Uterus (tissue), 4 donors: Measurements from ENCODE around the gene RAPGEF3. TPM values are rescaled to one million over a fixed set of nuclear protein-coding genes. Genes with fewer than 3 reads are reported as not detected.

ENCODE experiments used
- DNase-seq, 2 donors: peaks; one replicate each; pipeline ENCODE4 v3.0.0-alpha.2; 2019 to 2020
- H3K27ac ChIP-seq, 2 donors: fragments of 200-600 bp; sonication (generic); 1 replicate in 1 of 2; 2 replicates in 1 of 2; pipeline ENCODE4 v1.5.1; 2016 to 2018
- H3K27me3 ChIP-seq, 2 donors: fragments of 200-600 bp; sonication (generic); one replicate each; pipeline ENCODE4 v1.5.1; 2018 to 2019; ENCODE audit warnings: control low read depth in 1 of 2
- H3K36me3 ChIP-seq, 2 donors: fragments of 200-600 bp; sonication (generic); one replicate each; pipeline ENCODE4 v1.5.1; 2019; ENCODE audit warnings: control low read depth in 1 of 2
- H3K4me1 ChIP-seq, 2 donors: fragments of 200-600 bp; sonication (generic); one replicate each; pipeline ENCODE4 v1.5.1; 2018 to 2019; ENCODE audit warnings: control low read depth in 1 of 2
- H3K4me3 ChIP-seq, 2 donors: fragments of 200-600 bp; sonication (generic); 1 replicate in 1 of 2; 2 replicates in 1 of 2; pipeline ENCODE4 v1.5.1; 2018 to 2019; ENCODE audit warnings: mild to moderate bottlenecking in 1 of 2
- H3K9me3 ChIP-seq, 2 donors: fragments of 200-600 bp; sonication (generic); one replicate each; pipeline ENCODE4 v1.5.1; 2019; ENCODE audit warnings: control low read depth in 1 of 2
- POLR2A ChIP-seq, 2 donors: fragments of 450-650 bp; IDR thresholded peaks; one replicate each; pipeline ENCODE4 v1.6.1; 2016; ENCODE audit warnings: antibody characterized with exemption in 2 of 2, mild to moderate bottlenecking in 1 of 2, moderate library complexity in 1 of 2
- intact Hi-C: fragments of 100-400 bp; cut with DNase I; formaldehyde crosslinking; loops from one replicate; pipeline ENCODE4 v1.15.1; 2023; ENCODE audit warnings: low total_unique reads
- total RNA-seq, 4 donors: library from RNA; depleted of rRNA in 3 of 4; stranded (reverse); fragments of >200 nt in 3 of 4; gene quantifications; one replicate each; pipeline versions ENCODE4 v1.1.0 to v1.2.4, GENCODE V29; 2014 to 2023
- TF ChIP-seq, protein P1 (sequence below), 4 experiments: fragments of 200-600 bp in 2 of 4; fragments of 450-650 bp in 2 of 4; sonication (generic) in 2 of 4; IDR thresholded peaks; one replicate each; pipeline ENCODE4 v1.5.1; 2016 to 2019; ENCODE audit warnings: antibody characterized with exemption in 4 of 4, mild to moderate bottlenecking in 2 of 4, moderate library complexity in 1 of 4
- donor health status: DM: yes; HTN: yes; CAD: no.

The RAPGEF3 gene
- total RNA-seq, 4 donors from 2014 or later: 13.5 to 105 (median 48.7) TPM

DNA sequence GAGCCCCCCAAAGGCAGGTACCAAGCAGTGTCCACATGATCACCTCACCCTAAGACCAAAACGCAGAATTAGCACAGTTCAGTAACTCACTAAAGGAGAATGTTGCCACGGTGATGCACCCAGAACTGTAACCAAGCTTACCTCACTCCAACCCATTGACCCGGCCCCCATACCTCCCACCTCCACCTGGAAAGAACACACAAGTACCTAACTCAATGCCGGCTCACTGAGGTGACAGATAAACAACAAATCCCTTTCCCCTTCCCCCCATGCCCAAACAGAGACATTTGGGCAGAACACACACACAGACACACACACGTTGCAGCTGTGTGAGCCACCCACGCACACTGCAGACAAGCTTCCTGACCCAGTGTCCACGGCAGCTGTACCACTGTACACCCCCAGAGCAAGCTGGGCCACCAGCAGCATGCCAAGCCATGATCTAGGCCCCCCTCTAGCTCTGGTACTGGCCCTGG is 1.3 kb downstream of the RAPGEF3 start:
- intact Hi-C loops: no loop called here
- peak overlapping the region; percentile 77 to 86 for H3K27ac ChIP-seq
- peak overlapping the region; percentile 51 to 60 for H3K4me3 ChIP-seq

DNA sequence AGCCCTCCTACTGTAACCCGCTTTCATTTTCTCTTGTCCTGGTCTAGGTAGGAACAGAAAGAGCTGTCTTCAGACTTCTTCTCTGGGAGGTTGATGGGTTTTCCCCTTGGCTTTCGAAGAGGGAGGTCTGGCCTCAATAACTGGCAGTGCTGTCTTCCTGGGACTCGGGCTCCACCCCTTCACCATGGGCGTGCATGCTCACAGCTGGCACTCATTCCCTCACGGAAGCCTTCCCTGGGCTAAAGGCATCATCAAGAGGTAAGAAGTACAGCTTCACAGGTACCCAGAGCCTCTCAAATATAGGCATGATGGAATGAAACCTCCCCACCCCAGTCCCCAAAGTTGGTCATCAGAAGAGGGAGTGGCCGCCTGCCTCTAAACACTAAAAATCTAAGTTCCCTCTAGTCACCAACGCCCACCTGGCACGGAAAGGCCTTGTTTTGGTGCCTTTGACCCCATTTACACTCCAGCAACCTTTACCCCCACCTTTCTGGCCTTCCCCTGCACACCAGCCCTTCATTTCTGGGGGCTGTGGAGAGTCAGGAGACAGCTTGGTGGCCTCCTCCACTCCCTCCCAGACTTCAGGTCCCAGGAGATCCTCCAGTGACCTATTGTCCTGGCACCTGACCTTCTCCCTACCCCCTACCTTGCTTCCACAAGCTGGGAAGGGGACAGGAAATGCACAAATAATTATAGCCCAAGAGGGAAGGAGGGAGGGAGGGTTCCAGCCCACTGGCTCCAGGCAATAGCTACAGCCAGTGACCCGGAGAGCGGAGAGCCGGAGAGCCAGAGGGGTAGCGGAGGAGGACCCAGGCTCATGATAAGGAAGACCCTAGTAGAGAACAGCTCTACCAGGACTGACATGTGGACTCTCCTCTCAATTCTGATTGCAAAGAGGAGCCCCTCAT is 2.8 kb downstream of the RAPGEF3 start:
- Histone ChIP-seq H3K36me3 (no peaks in the 10 kb centered on the region), H3K4me3 (peak overlapping the region in 1 of 2 donors; percentile 5), H3K27me3 (no peaks in the 10 kb centered on the region), H3K9me3 (no peaks in the 10 kb centered on the region), H3K27ac (peak overlapping the region; percentile 35 to 39), H3K4me1 (peaks cover 0 to 3% of the 10 kb centered on the region in 2 donors)
- intact Hi-C loops: no loop called here
- no peak for TF ChIP-seq POLR2A (IDR thresholded peaks at IDR 0.05)
- TF ChIP-seq, protein P1, sequence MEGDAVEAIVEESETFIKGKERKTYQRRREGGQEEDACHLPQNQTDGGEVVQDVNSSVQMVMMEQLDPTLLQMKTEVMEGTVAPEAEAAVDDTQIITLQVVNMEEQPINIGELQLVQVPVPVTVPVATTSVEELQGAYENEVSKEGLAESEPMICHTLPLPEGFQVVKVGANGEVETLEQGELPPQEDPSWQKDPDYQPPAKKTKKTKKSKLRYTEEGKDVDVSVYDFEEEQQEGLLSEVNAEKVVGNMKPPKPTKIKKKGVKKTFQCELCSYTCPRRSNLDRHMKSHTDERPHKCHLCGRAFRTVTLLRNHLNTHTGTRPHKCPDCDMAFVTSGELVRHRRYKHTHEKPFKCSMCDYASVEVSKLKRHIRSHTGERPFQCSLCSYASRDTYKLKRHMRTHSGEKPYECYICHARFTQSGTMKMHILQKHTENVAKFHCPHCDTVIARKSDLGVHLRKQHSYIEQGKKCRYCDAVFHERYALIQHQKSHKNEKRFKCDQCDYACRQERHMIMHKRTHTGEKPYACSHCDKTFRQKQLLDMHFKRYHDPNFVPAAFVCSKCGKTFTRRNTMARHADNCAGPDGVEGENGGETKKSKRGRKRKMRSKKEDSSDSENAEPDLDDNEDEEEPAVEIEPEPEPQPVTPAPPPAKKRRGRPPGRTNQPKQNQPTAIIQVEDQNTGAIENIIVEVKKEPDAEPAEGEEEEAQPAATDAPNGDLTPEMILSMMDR (IDR thresholded peaks at IDR 0.05): no peak
- DNase-seq: no peak

More for the DNA sequence above, 1.3 kb downstream of the RAPGEF3 start:
- TF ChIP-seq, protein P1 (IDR thresholded peaks at IDR 0.05): no peak
- no peak for TF ChIP-seq POLR2A (IDR thresholded peaks at IDR 0.05)
- Histone ChIP-seq H3K9me3 (no peaks in the 10 kb centered on the region), H3K36me3 (no peaks in the 10 kb centered on the region), H3K27me3 (no peaks in the 10 kb centered on the region), H3K4me1 (peaks cover 0 to 3% of the 10 kb centered on the region in 2 donors)
- DNase-seq: no peak

DNA sequence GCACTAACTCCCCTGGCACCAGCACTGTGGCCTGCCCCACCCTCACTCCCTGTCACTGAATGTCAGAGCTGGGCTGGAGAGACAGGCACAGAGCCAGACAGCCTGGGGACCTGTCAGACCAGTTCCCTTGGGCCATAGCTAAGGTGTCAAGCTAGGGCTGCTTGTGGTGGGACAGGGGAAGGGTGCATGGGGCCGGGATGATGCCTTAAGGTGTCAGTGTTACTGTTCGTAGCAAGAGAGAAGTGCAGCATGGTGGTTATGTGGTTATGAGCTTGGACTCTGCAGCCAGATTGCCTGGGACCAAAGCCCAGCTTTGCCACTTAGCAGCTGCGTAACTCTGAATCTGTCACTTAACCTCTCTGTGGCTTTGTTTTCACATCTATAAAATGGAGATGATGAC is 3.8 kb downstream of the RAPGEF3 start:
- Histone ChIP-seq H3K4me1 (peaks cover 0 to 3% of the 10 kb centered on the region in 2 donors), H3K27ac (peak overlapping the region; percentile 41 to 56), H3K9me3 (no peaks in the 10 kb centered on the region), H3K27me3 (no peaks in the 10 kb centered on the region), H3K4me3 (no peak overlapping the region), H3K36me3 (no peaks in the 10 kb centered on the region)
- DNase-seq: no peak
- TF ChIP-seq, protein P1 (IDR thresholded peaks at IDR 0.05): no peak
- TF ChIP-seq POLR2A (IDR thresholded peaks at IDR 0.05): no peak
- intact Hi-C loops: no loop called here

DNA sequence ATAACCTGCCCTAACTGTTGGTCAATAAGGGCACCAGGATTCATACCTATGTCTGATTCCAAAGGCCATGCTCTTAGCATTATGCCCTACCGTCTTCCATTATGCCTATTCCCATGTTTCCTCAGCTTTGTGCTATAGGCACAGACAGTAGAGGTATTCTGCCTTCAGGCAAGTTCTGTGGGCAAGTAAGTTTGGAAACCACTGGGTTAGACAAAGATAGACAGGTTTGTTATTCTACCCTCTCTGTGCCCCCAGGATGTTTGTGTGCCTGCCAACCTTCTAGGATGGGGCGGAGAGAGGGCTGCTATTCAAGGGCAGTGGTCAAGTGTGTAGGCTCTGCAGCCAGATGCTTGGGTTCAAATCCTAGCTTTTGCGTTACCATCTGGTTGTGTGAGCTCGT is 4.6 kb downstream of the RAPGEF3 start:
- Histone ChIP-seq H3K4me1 (peaks cover 0 to 3% of the 10 kb centered on the region in 2 donors), H3K4me3 (no peak overlapping the region), H3K9me3 (no peaks in the 10 kb centered on the region), H3K27ac (peak overlapping the region; percentile 41 to 56), H3K27me3 (no peaks in the 10 kb centered on the region), H3K36me3 (no peaks in the 10 kb centered on the region)
- intact Hi-C loops: no loop called here
- TF ChIP-seq, protein P1 (IDR thresholded peaks at IDR 0.05): no peak
- no peak for TF ChIP-seq POLR2A (IDR thresholded peaks at IDR 0.05)
- DNase-seq: no peak
